HEK293 (cell line): ENCODE data around the gene TNFSF11.

Experiments used
- CTCF ChIP-seq: fragments of 450-650 bp; formaldehyde crosslinking; IDR thresholded peaks from 2 replicates; pipeline ENCODE4 v1.5.1; 2016; ENCODE audit warnings: missing biosample characterization, missing genetic modification characterization
- ZNF558 ChIP-seq: fragments of 450-650 bp; formaldehyde crosslinking; IDR thresholded peaks from 2 replicates; pipeline ENCODE4 v1.5.1; 2016; ENCODE audit warnings: missing biosample characterization, missing genetic modification characterization

GRCh38 chr13:42553098-42554046, 20.6 kb upstream of the TNFSF11 start:
- no peak for TF ChIP-seq CTCF
- TF ChIP-seq ZNF558 (tag by site-specific recombination): no peak
